Common myeloid progenitor, CD34-positive (primary cell): ENCODE results near the gene SLITRK3.
"Not testable (repeated sequence)": the region's sequence is repeated elsewhere in the genome, so short reads cannot be mapped to it uniquely, and the experiment has no call there.

Experiments
- CTCF ChIA-PET: fragments of 350-600 bp; sonication (Branson Sonifier 250); formaldehyde crosslinking; loops from one replicate; lab custom pipeline; 2021; ENCODE audit warnings: antibody characterized with exemption; lab: Charles Lee
- POLR2A ChIA-PET: fragments of 350-600 bp; sonication (Branson Sonifier 250); formaldehyde crosslinking; loops from one replicate; lab custom pipeline; 2021; ENCODE audit warnings: antibody characterized with exemption; lab: Charles Lee
- DNase-seq, 3 donors: peaks; one replicate each; pipeline versions ENCODE4 v3.0.0 to v3.0.0-alpha.2; 2013
- H3K27ac ChIP-seq, 2 experiments: 1 replicate in 1 of 2; 2 replicates in 1 of 2; pipeline ENCODE4 v1.7.0; 2013; ENCODE audit warnings: inconsistent platforms in 2 of 2, low read length in 2 of 2, mild to moderate bottlenecking in 2 of 2, low read depth in 1 of 2, moderate library complexity in 1 of 2; ENCODE audit not compliant: severe bottlenecking in 2 of 2, insufficient read depth in 1 of 2, poor library complexity in 1 of 2
- H3K27me3 ChIP-seq, 5 experiments: replicated peaks in 2 of 5; 1 replicate in 3 of 5; 2 replicates in 2 of 5; pipeline versions ENCODE4 v1.6.1 to v1.7.0; 2013; ENCODE audit warnings: low read length in 4 of 5, mild to moderate bottlenecking in 2 of 5, moderate library complexity in 2 of 5, inconsistent platforms in 1 of 5; ENCODE audit not compliant: insufficient read depth in 5 of 5, control insufficient read depth in 4 of 5
- H3K36me3 ChIP-seq, 4 experiments: 1 replicate in 2 of 4; 2 replicates in 2 of 4; pipeline versions ENCODE4 v1.6.1 to v1.7.0; 2013; ENCODE audit warnings: low read length in 3 of 4, control low read depth in 1 of 4, mild to moderate bottlenecking in 1 of 4; ENCODE audit not compliant: control insufficient read depth in 4 of 4, insufficient read depth in 4 of 4
- H3K4me1 ChIP-seq, 4 experiments: 1 replicate in 3 of 4; 2 replicates in 1 of 4; pipeline versions ENCODE4 v1.6.1 to v1.7.1; 2013; ENCODE audit warnings: low read length in 3 of 4, mild to moderate bottlenecking in 3 of 4, control low read depth in 1 of 4, inconsistent platforms in 1 of 4, moderate library complexity in 1 of 4; ENCODE audit not compliant: control insufficient read depth in 4 of 4, insufficient read depth in 4 of 4; ENCODE audit errors: control extremely low read depth in 1 of 4
- H3K4me3 ChIP-seq, 7 experiments: 1 replicate in 4 of 7; 2 replicates in 3 of 7; pipeline versions ENCODE4 v1.5.1 to v1.7.0; 2013; ENCODE audit warnings: mild to moderate bottlenecking in 7 of 7, low read length in 6 of 7, moderate library complexity in 6 of 7, inconsistent platforms in 2 of 7, low read depth in 2 of 7, control low read depth in 1 of 7; ENCODE audit not compliant: insufficient read depth in 4 of 7, control insufficient read depth in 1 of 7; ENCODE audit errors: extremely low read depth in 1 of 7
- H3K9me3 ChIP-seq, 5 experiments: 1 replicate in 4 of 5; 2 replicates in 1 of 5; pipeline versions ENCODE4 v1.6.1 to v1.7.1; 2013; ENCODE audit warnings: low read length in 4 of 5, mild to moderate bottlenecking in 2 of 5, inconsistent platforms in 1 of 5, low read depth in 1 of 5, moderate library complexity in 1 of 5; ENCODE audit not compliant: control insufficient read depth in 4 of 5, insufficient read depth in 2 of 5; ENCODE audit errors: control extremely low read depth in 1 of 5
- WGBS: methylation state at CpG from one replicate; pipeline ENCODE4 v1.1.5; 2013; ENCODE audit not compliant: insufficient coverage; 5-methylcytosine and 5-hydroxymethylcytosine counted together

Gene SLITRK3

DNA sequence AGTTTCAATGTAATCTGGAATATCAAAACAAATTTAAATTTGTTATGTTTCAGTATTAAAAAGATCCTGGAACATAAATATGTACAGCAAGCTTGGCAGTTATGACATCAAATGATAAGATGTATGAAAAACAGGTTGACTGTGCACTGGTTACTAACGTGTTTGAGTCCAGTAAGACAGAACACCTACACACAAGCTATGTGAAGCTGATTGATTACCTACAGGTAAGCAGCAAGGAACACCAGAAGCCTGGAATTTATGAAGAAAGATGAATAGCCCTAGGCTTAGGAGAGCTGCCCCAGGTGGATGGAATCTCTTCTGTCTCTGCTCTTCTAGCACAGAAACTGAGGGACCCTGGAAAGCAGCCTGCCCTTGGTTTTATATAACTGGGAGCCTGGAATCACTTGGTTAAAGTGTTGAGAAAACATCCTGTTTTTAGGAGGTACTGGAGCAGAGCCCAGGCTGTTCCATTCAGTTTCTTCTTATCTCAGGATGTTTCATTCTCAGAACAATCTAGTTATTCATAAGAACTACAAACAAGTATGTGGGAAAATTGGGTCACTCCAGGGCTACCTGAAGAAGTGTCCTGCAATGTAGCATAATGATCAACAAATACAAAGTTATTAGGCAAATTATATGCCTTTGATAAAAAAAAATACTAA is 36.3 kb downstream of the SLITRK3 start:
- H3K36me3 ChIP-seq: no peaks in the 10 kb centered on the region
- no peak for DNase-seq
- WGBS: no CpG with 5 or more reads among the region's 1 CpG
- CTCF ChIA-PET: no interaction called here
- POLR2A ChIA-PET: no interaction called here
- H3K4me3 ChIP-seq: no peak overlapping the region
- H3K27me3 ChIP-seq: no peaks in the 10 kb centered on the region
- no peak overlapping the region for H3K27ac ChIP-seq
- H3K4me1 ChIP-seq: no peaks in the 10 kb centered on the region
- no peaks in the 10 kb centered on the region for H3K9me3 ChIP-seq

DNA sequence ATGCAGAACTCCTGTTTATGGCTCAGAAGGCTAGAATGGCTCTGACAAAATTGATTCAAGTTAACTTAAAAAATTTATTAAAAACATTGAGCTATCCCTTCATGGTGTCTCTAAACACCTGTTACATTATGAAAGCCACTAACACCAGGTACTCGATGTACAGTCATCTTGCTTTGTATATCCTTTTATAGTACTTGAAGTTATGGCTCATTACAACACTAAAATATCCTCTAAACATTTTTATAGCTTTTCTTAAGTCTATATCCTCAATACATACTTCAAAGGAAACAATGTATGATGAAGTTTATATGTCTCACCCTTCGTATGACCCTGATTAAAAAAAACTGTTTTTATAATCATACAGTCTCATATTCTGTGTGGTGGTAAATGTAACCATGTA is 38.2 kb downstream of the SLITRK3 start:
- ChIA-PET CTCF (no interaction called here), POLR2A (no interaction called here)
- Histone ChIP-seq H3K27me3 (no peaks in the 10 kb centered on the region), H3K4me1 (no peaks in the 10 kb centered on the region), H3K27ac (no peak overlapping the region), H3K9me3 (no peaks in the 10 kb centered on the region), H3K36me3 (no peaks in the 10 kb centered on the region), H3K4me3 (no peak overlapping the region)
- WGBS: no CpG with 5 or more reads among the region's 2 CpGs
- DNase-seq: no peak

DNA sequence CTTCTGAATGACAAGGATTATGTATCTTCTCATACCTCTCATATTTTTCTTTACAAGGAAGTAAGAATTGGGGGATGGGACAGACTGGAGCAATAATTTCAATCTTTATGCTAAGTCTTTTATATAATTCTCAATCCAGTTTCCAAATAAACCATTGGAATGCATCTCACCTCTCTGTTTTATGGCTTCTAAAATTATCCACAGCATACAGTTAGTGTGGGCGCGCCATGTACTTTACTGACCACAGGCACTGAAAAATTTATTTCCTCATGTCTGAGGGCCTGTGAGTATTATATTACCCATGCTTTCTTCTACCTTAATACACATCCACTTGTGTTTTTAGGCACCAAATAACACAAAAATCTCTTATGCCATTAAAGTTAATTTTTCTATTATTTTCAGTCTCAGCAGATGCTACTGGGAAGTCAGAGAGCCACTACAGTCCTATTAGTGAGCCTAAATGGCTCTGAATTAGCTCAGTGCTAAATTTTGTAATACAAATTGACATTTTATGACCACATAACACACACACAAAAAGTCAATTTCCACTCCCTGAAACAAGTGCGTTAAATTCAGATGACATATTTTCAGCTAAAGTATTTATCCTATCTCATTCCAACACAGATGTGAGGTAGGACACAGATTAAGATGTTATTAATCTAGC is 39.3 kb downstream of the SLITRK3 start:
- no peak for DNase-seq
- WGBS: 100% methylated on average over 2 of the region's 3 CpGs

DNA sequence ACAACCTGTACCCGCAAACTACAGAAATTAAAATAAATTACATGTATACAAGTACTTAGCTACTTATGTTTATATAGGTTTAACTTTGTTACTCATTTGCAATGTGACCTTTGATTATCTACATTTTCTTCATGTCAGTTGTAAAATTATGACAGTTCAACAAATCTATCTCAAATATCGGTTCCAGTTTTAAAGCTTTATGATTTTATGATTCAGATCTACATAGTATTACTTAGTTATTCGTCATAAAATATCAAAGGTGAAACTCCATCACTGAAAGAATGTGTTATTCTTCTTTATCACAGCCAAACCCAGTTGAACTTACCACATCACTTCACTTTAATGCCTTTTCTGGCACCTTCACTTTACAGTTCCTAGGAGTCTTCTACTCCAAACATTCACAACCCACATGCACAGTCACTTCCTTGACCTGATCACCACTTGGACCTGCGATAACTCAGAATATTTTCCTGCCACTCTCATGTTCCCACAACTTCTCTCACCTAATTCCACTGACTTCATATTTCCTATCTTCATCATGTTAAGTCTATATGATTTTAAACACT is 47.2 kb downstream of the SLITRK3 start:
- DNase-seq: no peak
- H3K4me3 ChIP-seq: no peak overlapping the region
- 100% methylated on average over 1 of the region's 4 CpGs for WGBS
- H3K9me3 ChIP-seq: no peaks in the 10 kb centered on the region
- H3K4me1 ChIP-seq: no peaks in the 10 kb centered on the region
- POLR2A ChIA-PET: no interaction called here
- CTCF ChIA-PET: no interaction called here
- no peaks in the 10 kb centered on the region for H3K27me3 ChIP-seq
- no peaks in the 10 kb centered on the region for H3K36me3 ChIP-seq
- no peak overlapping the region for H3K27ac ChIP-seq

More for the DNA sequence above, 39.3 kb downstream of the SLITRK3 start:
- Histone ChIP-seq H3K27me3 (no peaks in the 10 kb centered on the region), H3K4me1 (no peaks in the 10 kb centered on the region), H3K9me3 (no peaks in the 10 kb centered on the region), H3K4me3 (no peak overlapping the region), H3K27ac (no peak overlapping the region), H3K36me3 (no peaks in the 10 kb centered on the region)
- CTCF ChIA-PET: no interaction called here
- POLR2A ChIA-PET: no interaction called here

- CTCF ChIA-PET: no interaction called here
- POLR2A ChIA-PET: no interaction called here
- no peaks in the 10 kb centered on the region for H3K4me1 ChIP-seq
Observed at GRCh38 chr3:165144271-165144670, 51.9 kb downstream of the SLITRK3 start.

GRCh38 chr3:165139918-165140317 is 56.3 kb downstream of the SLITRK3 start:
- H3K27ac ChIP-seq, H3K9me3 ChIP-seq, H3K4me3 ChIP-seq, H3K36me3 ChIP-seq, H3K27me3 ChIP-seq, DNase-seq, CTCF ChIA-PET, POLR2A ChIA-PET, H3K4me1 ChIP-seq: not testable (repeated sequence)
- 82% methylated on average over 5 of the region's 7 CpGs for WGBS

More at GRCh38 chr3:165144271-165144670, 51.9 kb downstream of the SLITRK3 start:
- Histone ChIP-seq H3K36me3 (no peaks in the 10 kb centered on the region), H3K9me3 (no peaks in the 10 kb centered on the region), H3K27ac (no peak overlapping the region), H3K4me3 (no peak overlapping the region), H3K27me3 (no peaks in the 10 kb centered on the region)
- DNase-seq: no peak
- WGBS: no CpG with 5 or more reads among the region's 1 CpG
